GM10248 (cell line): ENCODE results near the gene ZNF782.
A peak's percentile ranks its signal among the peaks of the same experiment; 100 is the strongest.

ENCODE experiments used
- CTCF ChIA-PET: fragments of 300-600 bp; sonication (Branson Sonifier 250); formaldehyde crosslinking; extraction: SDS; loops from one replicate; lab custom pipeline; 2021; ENCODE audit warnings: antibody characterized with exemption; lab: Yijun Ruan, JAX
- POLR2A ChIA-PET: fragments of 350-650 bp; sonication (Branson Sonifier 250); formaldehyde crosslinking; extraction: SDS; loops from one replicate; lab custom pipeline; 2020; ENCODE audit warnings: antibody characterized with exemption; lab: Yijun Ruan, JAX
- DNase-seq: peaks from one replicate; pipeline ENCODE4 v3.0.0; 2012; ENCODE audit errors: extremely low spot score
- TF ChIP-seq, protein P1 (sequence below): IDR thresholded peaks from 2 replicates; pipeline ENCODE4 v1.5.1; 2012; ENCODE audit warnings: mild to moderate bottlenecking, low read depth; ENCODE audit errors: extremely low read depth, missing control alignments, control extremely low read depth

Gene ZNF782

DNA sequence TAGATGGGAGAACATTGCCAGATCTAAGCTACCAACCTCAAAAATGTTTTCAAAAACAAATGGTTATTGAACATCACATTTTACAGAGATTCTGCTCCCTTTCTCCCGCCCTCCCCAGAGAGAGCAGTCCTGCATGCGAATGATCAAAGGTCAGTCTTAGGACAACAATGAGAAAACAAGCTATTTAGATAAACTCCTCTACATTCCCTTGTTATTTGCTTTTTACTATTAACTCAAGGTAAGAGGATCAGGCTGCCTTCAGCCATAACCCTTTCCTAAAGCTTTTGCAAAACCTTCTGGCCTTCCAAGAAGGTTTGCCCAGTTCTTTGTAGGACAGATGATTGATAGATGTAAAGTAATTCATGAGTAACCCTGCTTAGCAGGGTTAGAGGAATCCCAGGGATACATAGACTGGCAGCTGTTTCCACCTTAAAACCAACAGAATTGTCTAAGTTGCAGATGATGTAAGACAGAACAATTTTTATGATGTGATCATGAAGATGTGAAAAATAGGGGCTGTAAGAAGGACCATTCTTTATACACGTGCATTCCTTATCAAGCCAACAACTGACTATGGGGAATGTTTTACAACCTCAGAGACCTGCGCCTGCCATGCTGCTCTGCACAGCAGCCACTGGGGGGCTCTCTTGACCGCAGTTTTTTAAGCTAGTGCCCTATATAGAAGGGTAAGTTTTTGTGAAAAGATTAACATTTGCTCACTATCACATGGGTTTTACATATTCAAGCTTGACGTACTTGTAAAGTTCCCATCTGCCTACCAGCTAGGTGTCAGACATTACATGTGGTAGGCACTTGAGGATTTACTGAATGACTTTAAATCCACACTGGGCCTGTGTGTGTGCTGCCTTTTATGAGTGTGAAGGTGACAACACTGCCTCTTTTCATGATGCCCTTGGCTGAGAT lies 2.3 kb upstream of the ZNF782 start:
- ChIA-PET POLR2A (no interaction called here), CTCF (interaction anchor here (0.6 to 4.2 kb wide), 52 partner anchors 9 to 759 kb away, joined by 3 to 81 read pairs (median 4); partner anchors contain the start of gene ZNF510)
- peak; percentile 49 for DNase-seq
- TF ChIP-seq, protein P1, sequence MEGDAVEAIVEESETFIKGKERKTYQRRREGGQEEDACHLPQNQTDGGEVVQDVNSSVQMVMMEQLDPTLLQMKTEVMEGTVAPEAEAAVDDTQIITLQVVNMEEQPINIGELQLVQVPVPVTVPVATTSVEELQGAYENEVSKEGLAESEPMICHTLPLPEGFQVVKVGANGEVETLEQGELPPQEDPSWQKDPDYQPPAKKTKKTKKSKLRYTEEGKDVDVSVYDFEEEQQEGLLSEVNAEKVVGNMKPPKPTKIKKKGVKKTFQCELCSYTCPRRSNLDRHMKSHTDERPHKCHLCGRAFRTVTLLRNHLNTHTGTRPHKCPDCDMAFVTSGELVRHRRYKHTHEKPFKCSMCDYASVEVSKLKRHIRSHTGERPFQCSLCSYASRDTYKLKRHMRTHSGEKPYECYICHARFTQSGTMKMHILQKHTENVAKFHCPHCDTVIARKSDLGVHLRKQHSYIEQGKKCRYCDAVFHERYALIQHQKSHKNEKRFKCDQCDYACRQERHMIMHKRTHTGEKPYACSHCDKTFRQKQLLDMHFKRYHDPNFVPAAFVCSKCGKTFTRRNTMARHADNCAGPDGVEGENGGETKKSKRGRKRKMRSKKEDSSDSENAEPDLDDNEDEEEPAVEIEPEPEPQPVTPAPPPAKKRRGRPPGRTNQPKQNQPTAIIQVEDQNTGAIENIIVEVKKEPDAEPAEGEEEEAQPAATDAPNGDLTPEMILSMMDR, result peak; percentile 90

DNA sequence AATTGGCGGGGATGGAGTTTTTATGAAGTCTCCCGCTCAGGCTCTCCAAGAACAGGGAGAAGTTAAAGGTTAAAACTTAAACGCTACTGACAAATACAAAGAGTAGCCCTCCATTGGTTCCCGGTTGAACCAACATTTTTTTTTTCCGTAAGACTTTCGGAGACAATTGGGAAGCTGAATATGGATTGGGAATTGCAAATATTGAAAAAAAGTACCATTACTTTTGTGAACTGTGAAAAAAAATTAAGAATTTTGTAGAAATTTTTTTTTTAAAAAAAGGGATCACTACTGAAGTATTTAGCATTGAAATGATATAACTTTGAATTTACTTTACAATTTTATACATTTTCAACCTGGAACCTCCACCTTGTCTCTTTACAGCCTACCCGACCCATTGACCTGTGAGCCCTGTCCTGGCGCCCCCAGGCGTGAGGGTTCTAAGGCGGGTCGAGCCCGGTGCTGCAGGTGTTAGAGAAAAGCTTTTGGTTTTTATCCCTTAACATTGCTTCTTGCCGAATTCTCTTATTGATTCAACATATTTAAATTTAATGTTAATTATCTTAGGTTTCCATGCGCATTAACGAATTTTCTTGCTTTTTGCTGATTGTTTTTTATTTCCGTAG lies 448 bp upstream of the ZNF782 start:
- POLR2A ChIA-PET, result no interaction called here
- CTCF ChIA-PET, result interaction anchor here (0.9 to 4.2 kb wide), 8 partner anchors 19 to 761 kb away, joined by 3 to 24 read pairs (median 4); no protein-coding TSS in a partner anchor

GRCh38 chr9:96852676-96853075 lies 1.6 kb downstream of the ZNF782 start:
- TF ChIP-seq, protein P1, result no peak
- ChIA-PET CTCF (no interaction called here), POLR2A (no interaction called here)
- DNase-seq, result no peak

More for the DNA sequence above, 448 bp upstream of the ZNF782 start:
- TF ChIP-seq, protein P1, result no peak
- no peak for DNase-seq

GRCh38 chr9:96844040-96844439 lies 10.3 kb downstream of the ZNF782 start:
- POLR2A ChIA-PET, result no interaction called here
- CTCF ChIA-PET, result interaction anchor here (1.0 to 1.6 kb wide), 3 partner anchors 13 to 52 kb away, joined by 3 to 6 read pairs (median 3); no protein-coding TSS in a partner anchor
- TF ChIP-seq, protein P1, result no peak
- no peak for DNase-seq

- CTCF ChIA-PET, result interaction anchor here (1.5 kb wide), 1 partner anchor 27 kb away, joined by 3 read pairs; no protein-coding TSS in a partner anchor
- DNase-seq, result no peak
- POLR2A ChIA-PET, result no interaction called here
- TF ChIP-seq, protein P1, result no peak
Observed at GRCh38 chr9:96818533-96818932, 35.8 kb downstream of the ZNF782 start.

- POLR2A ChIA-PET, result no interaction called here
- CTCF ChIA-PET, result interaction anchor here (1.0 to 1.5 kb wide), 3 partner anchors 11 to 26 kb away, joined by 3 read pairs; no protein-coding TSS in a partner anchor
- no peak for DNase-seq
- TF ChIP-seq, protein P1, result no peak
Observed at GRCh38 chr9:96817973-96818372, 36.3 kb downstream of the ZNF782 start.
